Parathyroid adenoma (tissue), 2 donors: ENCODE data around the gene AGAP1.

ENCODE experiments used
- H2AFZ ChIP-seq: fragments of 300-600 bp; sonication (generic); one replicate; pipeline ENCODE4 v1.7.0; 2017; ENCODE audit warnings: antibody characterized with exemption, mild to moderate bottlenecking
- H3K27ac ChIP-seq: fragments of 300-600 bp; sonication (generic); one replicate; pipeline ENCODE4 v1.7.0; 2017
- H3K27me3 ChIP-seq: fragments of 300-600 bp; sonication (generic); one replicate; pipeline ENCODE4 v1.7.0; 2017; ENCODE audit warnings: low read length; ENCODE audit not compliant: control insufficient read depth, insufficient read depth
- H3K36me3 ChIP-seq: fragments of 300-600 bp; sonication (generic); one replicate; pipeline ENCODE4 v1.7.0; 2017; ENCODE audit warnings: low read length; ENCODE audit not compliant: control insufficient read depth, insufficient read depth
- H3K4me1 ChIP-seq: fragments of 300-600 bp; sonication (generic); one replicate; pipeline ENCODE4 v1.7.0; 2017; ENCODE audit warnings: control low read depth
- H3K4me2 ChIP-seq: fragments of 300-600 bp; sonication (generic); one replicate; pipeline ENCODE4 v1.7.0; 2017; ENCODE audit warnings: low read length
- H3K4me3 ChIP-seq: fragments of 300-600 bp; sonication (generic); one replicate; pipeline ENCODE4 v1.7.0; 2017; ENCODE audit warnings: low read depth, low read length
- H3K79me2 ChIP-seq: fragments of 300-600 bp; sonication (generic); one replicate; pipeline ENCODE4 v1.7.0; 2017; ENCODE audit warnings: control low read depth
- H3K9ac ChIP-seq: fragments of 300-600 bp; sonication (generic); one replicate; pipeline ENCODE4 v1.7.0; 2017; ENCODE audit warnings: mild to moderate bottlenecking
- H3K9me3 ChIP-seq: fragments of 300-600 bp; sonication (generic); one replicate; pipeline ENCODE4 v1.7.0; 2017; ENCODE audit warnings: low read length; ENCODE audit not compliant: control insufficient read depth
- TF ChIP-seq, protein P1 (sequence below): fragments of 300-600 bp; sonication (generic); IDR thresholded peaks from one replicate; pipeline ENCODE4 v1.7.0; 2017; ENCODE audit warnings: antibody characterized with exemption, mild to moderate bottlenecking
- donor health status: primary hyperparathyroidism.

Gene AGAP1

GRCh38 chr2:235550378-235550760 lies 56.5 kb downstream of the AGAP1 start:
- TF ChIP-seq, protein P1, sequence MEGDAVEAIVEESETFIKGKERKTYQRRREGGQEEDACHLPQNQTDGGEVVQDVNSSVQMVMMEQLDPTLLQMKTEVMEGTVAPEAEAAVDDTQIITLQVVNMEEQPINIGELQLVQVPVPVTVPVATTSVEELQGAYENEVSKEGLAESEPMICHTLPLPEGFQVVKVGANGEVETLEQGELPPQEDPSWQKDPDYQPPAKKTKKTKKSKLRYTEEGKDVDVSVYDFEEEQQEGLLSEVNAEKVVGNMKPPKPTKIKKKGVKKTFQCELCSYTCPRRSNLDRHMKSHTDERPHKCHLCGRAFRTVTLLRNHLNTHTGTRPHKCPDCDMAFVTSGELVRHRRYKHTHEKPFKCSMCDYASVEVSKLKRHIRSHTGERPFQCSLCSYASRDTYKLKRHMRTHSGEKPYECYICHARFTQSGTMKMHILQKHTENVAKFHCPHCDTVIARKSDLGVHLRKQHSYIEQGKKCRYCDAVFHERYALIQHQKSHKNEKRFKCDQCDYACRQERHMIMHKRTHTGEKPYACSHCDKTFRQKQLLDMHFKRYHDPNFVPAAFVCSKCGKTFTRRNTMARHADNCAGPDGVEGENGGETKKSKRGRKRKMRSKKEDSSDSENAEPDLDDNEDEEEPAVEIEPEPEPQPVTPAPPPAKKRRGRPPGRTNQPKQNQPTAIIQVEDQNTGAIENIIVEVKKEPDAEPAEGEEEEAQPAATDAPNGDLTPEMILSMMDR, result no peak
- H3K36me3 ChIP-seq, result no peaks in the 10 kb centered on the region
- H3K27me3 ChIP-seq, result no peaks in the 10 kb centered on the region

GRCh38 chr2:235550946-235551345 lies 57.1 kb downstream of the AGAP1 start:
- Histone ChIP-seq H3K9me3 (no peaks in the 10 kb centered on the region), H3K27me3 (no peaks in the 10 kb centered on the region)
- TF ChIP-seq, protein P1, result no peak

More at GRCh38 chr2:235550378-235550760, 56.5 kb downstream of the AGAP1 start:
- no peak overlapping the region for H3K9ac ChIP-seq
- H3K4me1 ChIP-seq, result peaks cover 10% of the 10 kb centered on the region
- no peaks in the 10 kb centered on the region for H3K9me3 ChIP-seq
- no peak overlapping the region for H2AFZ ChIP-seq
- H3K79me2 ChIP-seq, result peaks cover 73% of the 10 kb centered on the region
- H3K4me3 ChIP-seq, result no peak overlapping the region
- H3K4me2 ChIP-seq, result no peak overlapping the region
- no peak overlapping the region for H3K27ac ChIP-seq

GRCh38 chr2:235551965-235552364 lies 58.1 kb downstream of the AGAP1 start:
- Histone ChIP-seq H3K36me3 (no peaks in the 10 kb centered on the region), H3K9ac (no peak overlapping the region), H3K27me3 (no peaks in the 10 kb centered on the region), H3K79me2 (peaks cover 85% of the 10 kb centered on the region), H3K4me2 (no peak overlapping the region), H3K4me1 (peaks cover 2% of the 10 kb centered on the region), H3K4me3 (no peak overlapping the region), H2AFZ (no peak overlapping the region), H3K27ac (no peak overlapping the region), H3K9me3 (no peaks in the 10 kb centered on the region)
- TF ChIP-seq, protein P1, result peak; percentile 55

More at GRCh38 chr2:235550946-235551345, 57.1 kb downstream of the AGAP1 start:
- H3K9ac ChIP-seq, result no peak overlapping the region
- H3K27ac ChIP-seq, result no peak overlapping the region
- H3K4me2 ChIP-seq, result no peak overlapping the region
- no peak overlapping the region for H2AFZ ChIP-seq
- peaks cover 77% of the 10 kb centered on the region for H3K79me2 ChIP-seq
- H3K4me1 ChIP-seq, result peaks cover 5% of the 10 kb centered on the region
- no peak overlapping the region for H3K4me3 ChIP-seq
- no peaks in the 10 kb centered on the region for H3K36me3 ChIP-seq

DNA sequence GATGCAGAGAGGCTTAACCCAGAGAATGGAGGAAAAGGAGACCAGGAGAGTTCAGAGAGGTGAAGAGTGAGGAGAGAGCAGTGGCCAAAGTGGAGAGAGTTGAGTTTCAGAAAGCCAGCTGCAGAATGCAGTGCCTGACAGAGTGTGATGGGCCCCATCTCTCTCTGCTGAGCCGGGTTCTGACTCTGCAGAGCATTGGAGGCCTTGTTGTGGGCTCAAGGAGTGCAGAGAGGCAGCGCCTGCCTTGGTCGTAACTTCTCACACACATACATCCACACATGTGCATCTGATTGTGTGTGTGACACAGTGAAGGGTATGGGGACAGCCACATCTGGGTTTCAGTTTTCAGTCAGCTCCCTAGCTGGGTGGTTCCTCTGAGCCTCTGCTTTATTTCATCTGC lies 58.8 kb downstream of the AGAP1 start:
- H3K4me3 ChIP-seq, result no peak overlapping the region
- no peaks in the 10 kb centered on the region for H3K27me3 ChIP-seq
- no peaks in the 10 kb centered on the region for H3K36me3 ChIP-seq
- TF ChIP-seq, protein P1, result no peak
- H2AFZ ChIP-seq, result no peak overlapping the region
- H3K4me2 ChIP-seq, result no peak overlapping the region
- H3K27ac ChIP-seq, result no peak overlapping the region
- H3K79me2 ChIP-seq, result peaks cover 91% of the 10 kb centered on the region
- peaks cover 2% of the 10 kb centered on the region for H3K4me1 ChIP-seq
- H3K9me3 ChIP-seq, result no peaks in the 10 kb centered on the region
- H3K9ac ChIP-seq, result no peak overlapping the region

- no peak overlapping the region for H2AFZ ChIP-seq
- H3K4me1 ChIP-seq, result peaks cover 2% of the 10 kb centered on the region
- H3K27ac ChIP-seq, result no peak overlapping the region
Observed at GRCh38 chr2:235553291-235553690, 59.4 kb downstream of the AGAP1 start.

More at GRCh38 chr2:235553291-235553690, 59.4 kb downstream of the AGAP1 start:
- H3K27me3 ChIP-seq, result no peaks in the 10 kb centered on the region
- no peak overlapping the region for H3K4me2 ChIP-seq
- TF ChIP-seq, protein P1, result no peak
- no peaks in the 10 kb centered on the region for H3K36me3 ChIP-seq
- H3K9ac ChIP-seq, result no peak overlapping the region
- no peaks in the 10 kb centered on the region for H3K9me3 ChIP-seq
- H3K4me3 ChIP-seq, result no peak overlapping the region
- H3K79me2 ChIP-seq, result peaks cover 92% of the 10 kb centered on the region
